GM19035 (cell line): ENCODE measurements around the gene TRIM24.

ENCODE experiments used
- ATAC-seq: cut with Tn5 transposase; IDR thresholded peaks from one replicate; pipeline ENCODE4 v1.9.1; 2021; ENCODE audit not compliant: unreplicated experiment

The TRIM24 gene

GRCh38 chr7:138618933-138619332 is 158.9 kb downstream of the TRIM24 start:
- no peak for ATAC-seq

- ATAC-seq, result no peak
Observed at GRCh38 chr7:138622841-138623240, 162.8 kb downstream of the TRIM24 start.

- ATAC-seq, result no peak
Observed at GRCh38 chr7:138625084-138625848, 165.2 kb downstream of the TRIM24 start.

- no peak for ATAC-seq
Observed at GRCh38 chr7:138625849-138626230, 165.8 kb downstream of the TRIM24 start.

DNA sequence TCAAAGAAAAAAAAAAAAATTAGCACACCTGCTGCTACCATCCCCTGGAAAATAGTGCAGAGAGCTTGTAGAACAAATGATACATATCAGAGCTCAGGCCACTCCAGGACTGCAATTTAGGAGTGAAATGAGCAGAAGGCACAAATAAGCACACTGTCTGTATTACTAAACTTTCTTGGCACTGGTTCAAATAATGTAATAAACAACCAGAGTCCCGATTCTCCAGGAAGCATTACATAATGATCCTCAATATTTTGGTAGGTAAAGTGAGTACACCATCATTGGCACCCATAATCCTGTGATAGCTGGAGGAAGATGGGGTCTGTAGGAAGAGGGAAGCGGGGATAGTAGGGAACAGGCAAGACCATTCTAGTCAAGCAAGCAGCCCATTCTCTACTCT is 166.8 kb downstream of the TRIM24 start:
- ATAC-seq, result no peak

- ATAC-seq, result no peak
Observed at GRCh38 chr7:138627361-138627760, 167.3 kb downstream of the TRIM24 start.

- no peak for ATAC-seq
Observed at GRCh38 chr7:138630059-138630610, 170.1 kb downstream of the TRIM24 start.

- ATAC-seq, result no peak
Observed at GRCh38 chr7:138632384-138632783, 172.3 kb downstream of the TRIM24 start.

GRCh38 chr7:138632826-138633602 is 173.0 kb downstream of the TRIM24 start:
- ATAC-seq, result no peak
